ENCODE results near the gene RRP9. TPM values are rescaled to one million over a fixed set of nuclear protein-coding genes. Genes with fewer than 3 reads are reported as not detected.
A peak's percentile ranks its signal among the peaks of the same experiment; 100 is the strongest.

The RRP9 gene
- total RNA-seq, 1 donor: 16.3 TPM

- no peak for DNase-seq (ENCODE audit: low read depth)
- H3K4me3 ChIP-seq (ENCODE audit: low read depth, low read length): no peak within 1 kb of the TSS
- no peak for TF ChIP-seq CTCF (IDR thresholded peaks at IDR 0.05; ENCODE audit: insufficient read depth, low read length)
Measured at GRCh38 chr3:51955175-51955892, 13.6 kb upstream of the RRP9 start, which contains the start of gene GPR62. GPR62 (plus strand) TSS chr3:51955381; CDS start chr3:51955653, 272 bp downstream.

GRCh38 chr3:51954713-51955112 lies 13.0 kb upstream of the RRP9 start:
- DNase-seq (ENCODE audit: low read depth): no peak
- TF ChIP-seq CTCF (IDR thresholded peaks at IDR 0.05; ENCODE audit: insufficient read depth, low read length): no peak

GRCh38 chr3:51954105-51954504 lies 12.4 kb upstream of the RRP9 start:
- DNase-seq (ENCODE audit: low read depth): no peak
- no peak for TF ChIP-seq CTCF (IDR thresholded peaks at IDR 0.05; ENCODE audit: insufficient read depth, low read length)
- no peak overlapping the region for H3K4me3 ChIP-seq (ENCODE audit: low read depth, low read length)

More at GRCh38 chr3:51954713-51955112, 13.0 kb upstream of the RRP9 start:
- no peak overlapping the region for H3K4me3 ChIP-seq (ENCODE audit: low read depth, low read length)

- TF ChIP-seq CTCF (IDR thresholded peaks at IDR 0.05; ENCODE audit: insufficient read depth, low read length): no peak
- DNase-seq (ENCODE audit: low read depth): peak; percentile 68
- no peak overlapping the region for H3K4me3 ChIP-seq (ENCODE audit: low read depth, low read length)
Measured at GRCh38 chr3:51953445-51953844, 11.7 kb upstream of the RRP9 start.

GRCh38 chr3:51950899-51951298 lies 9.2 kb upstream of the RRP9 start:
- no peak for TF ChIP-seq CTCF (IDR thresholded peaks at IDR 0.05; ENCODE audit: insufficient read depth, low read length)
- no peak for DNase-seq (ENCODE audit: low read depth)
- H3K4me3 ChIP-seq (ENCODE audit: low read depth, low read length): no peak overlapping the region

- no peak for TF ChIP-seq CTCF (IDR thresholded peaks at IDR 0.05; ENCODE audit: insufficient read depth, low read length)
- DNase-seq (ENCODE audit: low read depth): no peak
- H3K4me3 ChIP-seq (ENCODE audit: low read depth, low read length): no peak overlapping the region
Measured at GRCh38 chr3:51949121-51949520, 7.4 kb upstream of the RRP9 start.
